Neural progenitor cell (in vitro differentiated cells): ENCODE measurements around the gene SPATA12. TPM values are rescaled to one million over a fixed set of nuclear protein-coding genes. Genes with fewer than 3 reads are reported as not detected.

Source experiments
- DNase-seq: peaks from one replicate; pipeline ENCODE4 v3.0.0-alpha.2; 2016; ENCODE audit warnings: low spot score
- H2AFZ ChIP-seq: fragments of 200-600 bp; sonication (generic); replicated peaks from 2 replicates; pipeline ENCODE4 v1.6.1; 2016; ENCODE audit warnings: antibody characterized with exemption
- H3F3A ChIP-seq: fragments of 200-600 bp; sonication (generic); 2 replicates; pipeline ENCODE4 v1.6.1; 2016; ENCODE audit warnings: antibody characterized with exemption, low read depth
- H3K27ac ChIP-seq: fragments of 200-600 bp; sonication (generic); 2 replicates; pipeline ENCODE4 v1.5.1; 2016; ENCODE audit warnings: mild to moderate bottlenecking
- H3K27me3 ChIP-seq: fragments of 200-600 bp; sonication (generic); 2 replicates; pipeline ENCODE4 v1.6.1; 2016; ENCODE audit warnings: mild to moderate bottlenecking, moderate library complexity
- H3K36me3 ChIP-seq: fragments of 200-600 bp; sonication (generic); 2 replicates; pipeline ENCODE4 v1.5.1; 2016
- H3K4me1 ChIP-seq: fragments of 200-600 bp; sonication (generic); 2 replicates; pipeline ENCODE4 v1.6.1; 2016; ENCODE audit warnings: mixed run types
- H3K4me2 ChIP-seq: fragments of 200-600 bp; sonication (generic); 2 replicates; pipeline ENCODE4 v1.6.1; 2016
- H3K4me3 ChIP-seq: fragments of 200-600 bp; sonication (generic); 2 replicates; pipeline ENCODE4 v1.5.1; 2016
- H3K79me2 ChIP-seq: fragments of 200-600 bp; sonication (generic); 2 replicates; pipeline ENCODE4 v1.6.1; 2016; ENCODE audit warnings: low read depth
- H3K9ac ChIP-seq: fragments of 200-600 bp; sonication (generic); 2 replicates; pipeline ENCODE4 v1.6.1; 2016
- H3K9me3 ChIP-seq: fragments of 200-600 bp; sonication (generic); 2 replicates; pipeline ENCODE4 v1.5.1; 2016; ENCODE audit warnings: low read depth
- H4K20me1 ChIP-seq: fragments of 200-600 bp; sonication (generic); 2 replicates; pipeline ENCODE4 v1.6.1; 2016; ENCODE audit warnings: low read depth
- H3K27ac Mint-ChIP-seq: 3 replicates; pipeline ENCODE4 v1.8.0; 2021; ENCODE audit warnings: mixed read lengths
- H3K27me3 Mint-ChIP-seq: 2 replicates; pipeline ENCODE4 v1.8.0; 2022; ENCODE audit warnings: low read depth, mild to moderate bottlenecking, inconsistent platforms, moderate library complexity, mixed read lengths; ENCODE audit not compliant: insufficient read depth
- H3K36me3 Mint-ChIP-seq: 3 replicates; pipeline ENCODE4 v1.8.0; 2021; ENCODE audit warnings: mixed read lengths
- H3K4me1 Mint-ChIP-seq: 3 replicates; pipeline ENCODE4 v1.8.0; 2021; ENCODE audit warnings: mixed read lengths
- H3K4me3 Mint-ChIP-seq: 3 replicates; pipeline ENCODE4 v1.8.0; 2021; ENCODE audit warnings: mild to moderate bottlenecking, moderate library complexity, mixed read lengths
- H3K9me3 Mint-ChIP-seq: 3 replicates; pipeline ENCODE4 v1.8.0; 2020; ENCODE audit warnings: mixed read lengths
- CTCF ChIP-seq: fragments of 200-600 bp; sonication (generic); IDR thresholded peaks from 2 replicates; pipeline ENCODE4 v1.5.1; 2017; ENCODE audit warnings: antibody characterized with exemption, mild to moderate bottlenecking
- EZH2 ChIP-seq: fragments of 200-600 bp; sonication (generic); IDR thresholded peaks from 2 replicates; pipeline ENCODE4 v1.6.1; 2017; ENCODE audit warnings: antibody characterized with exemption, mild to moderate bottlenecking, moderate library complexity
- EZH2phosphoT487 ChIP-seq: fragments of 200-600 bp; sonication (generic); IDR thresholded peaks from 2 replicates; pipeline ENCODE4 v1.6.1; 2017; ENCODE audit warnings: antibody characterized with exemption
- total RNA-seq: library from RNA; depleted of rRNA; stranded (reverse); fragments of >200 nt; gene quantifications from 2 replicates; pipeline ENCODE4 v1.2.3, GENCODE V29; 2015; ENCODE audit warnings: low replicate concordance

SPATA12 gene
- total RNA-seq, 1 donor from 2014 or later: 0.17 TPM

- peak overlapping the region; percentile 90 for H3K27ac Mint-ChIP-seq
- no peak overlapping the region for H3K9ac ChIP-seq
- peaks cover 3% of the 10 kb centered on the region for H3K27me3 Mint-ChIP-seq
- TF ChIP-seq EZH2phosphoT487 (no peak), EZH2 (no peak), CTCF (no peak)
- H3K4me1 Mint-ChIP-seq: peaks cover 59% of the 10 kb centered on the region
- H3K36me3 Mint-ChIP-seq: peaks cover 44% of the 10 kb centered on the region
- no peaks in the 10 kb centered on the region for H3K9me3 Mint-ChIP-seq
- no peak overlapping the region for H3K4me3 ChIP-seq
- peaks cover 7% of the 10 kb centered on the region for H3F3A ChIP-seq
- no peak overlapping the region for H3K4me3 Mint-ChIP-seq
- peaks cover 9% of the 10 kb centered on the region for H3K79me2 ChIP-seq
- H3K27ac ChIP-seq: no peak overlapping the region
- peaks cover 24% of the 10 kb centered on the region for H3K4me1 ChIP-seq
- no peaks in the 10 kb centered on the region for H4K20me1 ChIP-seq
- H3K9me3 ChIP-seq: no peaks in the 10 kb centered on the region
- H2AFZ ChIP-seq: no peak overlapping the region
- no peaks in the 10 kb centered on the region for H3K27me3 ChIP-seq
- H3K4me2 ChIP-seq: no peak overlapping the region
- DNase-seq: no peak
- no peaks in the 10 kb centered on the region for H3K36me3 ChIP-seq
Measured at GRCh38 chr3:57120040-57120439, 59.6 kb downstream of the SPATA12 start.

GRCh38 chr3:57120451-57121174 lies 60.1 kb downstream of the SPATA12 start:
- Histone ChIP-seq H3K36me3 (no peaks in the 10 kb centered on the region), H3F3A (peaks cover 9% of the 10 kb centered on the region), H3K9me3 (no peaks in the 10 kb centered on the region), H2AFZ (no peak overlapping the region), H4K20me1 (no peaks in the 10 kb centered on the region), H3K27me3 (no peaks in the 10 kb centered on the region), H3K79me2 (peaks cover 9% of the 10 kb centered on the region), H3K4me1 (peaks cover 25% of the 10 kb centered on the region), H3K27ac (no peak overlapping the region), H3K4me2 (no peak overlapping the region), H3K4me3 (no peak overlapping the region), H3K9ac (no peak overlapping the region)
- peaks cover 3% of the 10 kb centered on the region for H3K27me3 Mint-ChIP-seq
- no peak for TF ChIP-seq CTCF
- no peak for DNase-seq
- no peaks in the 10 kb centered on the region for H3K9me3 Mint-ChIP-seq
- H3K36me3 Mint-ChIP-seq: peaks cover 40% of the 10 kb centered on the region
- peak overlapping the region; percentile 90 for H3K27ac Mint-ChIP-seq
- no peak overlapping the region for H3K4me3 Mint-ChIP-seq
- H3K4me1 Mint-ChIP-seq: peaks cover 59% of the 10 kb centered on the region

Other genes starting within 250 kb of the SPATA12 start
- gene IL17RD, start 104.7 kb downstream of the SPATA12 start, total RNA-seq: 26.1 and 33.6 TPM in 2 replicates
- gene HESX1, start 139.3 kb downstream of the SPATA12 start, total RNA-seq: 42.1 and 50.6 TPM in 2 replicates
- 29.0 and 42.3 TPM in 2 replicates for gene APPL1, start 167.1 kb downstream of the SPATA12 start, total RNA-seq
- gene ASB14, start 232.0 kb downstream of the SPATA12 start, total RNA-seq: not detected in 2 replicates